HG03175 (cell line): ENCODE data around the gene PAK4.
"Not testable (repeated sequence)": the region's sequence is repeated elsewhere in the genome, so short reads cannot be mapped to it uniquely, and the experiment has no call there.

ENCODE experiments used
- ATAC-seq: cut with Tn5 transposase; IDR thresholded peaks from one replicate; pipeline ENCODE4 v1.9.1; 2021; ENCODE audit warnings: mild to moderate bottlenecking, moderate library complexity; ENCODE audit not compliant: unreplicated experiment

The PAK4 gene

GRCh38 chr19:39128516-39129079 lies 3.0 kb downstream of the PAK4 start:
- ATAC-seq = no peak

GRCh38 chr19:39129116-39129515 lies 3.5 kb downstream of the PAK4 start:
- no peak for ATAC-seq

- no peak for ATAC-seq
These were observed 5.0 kb downstream of the PAK4 start for GRCh38 chr19:39130337-39131254.

GRCh38 chr19:39131255-39131755 lies 5.7 kb downstream of the PAK4 start:
- ATAC-seq = no peak

GRCh38 chr19:39132344-39132969 lies 6.9 kb downstream of the PAK4 start:
- no peak for ATAC-seq

- no peak for ATAC-seq
These were observed 8.1 kb downstream of the PAK4 start for GRCh38 chr19:39133431-39134270.

GRCh38 chr19:39135701-39136100 lies 10.1 kb downstream of the PAK4 start:
- no peak for ATAC-seq

- no peak for ATAC-seq
These were observed 10.8 kb downstream of the PAK4 start for GRCh38 chr19:39136225-39136940.

- ATAC-seq = no peak
These were observed 11.5 kb downstream of the PAK4 start for GRCh38 chr19:39137131-39137530.

GRCh38 chr19:39138221-39139211 lies 12.9 kb downstream of the PAK4 start:
- ATAC-seq = no peak

GRCh38 chr19:39139305-39139874 lies 13.8 kb downstream of the PAK4 start:
- ATAC-seq = no peak

- ATAC-seq = no peak
These were observed 14.4 kb downstream of the PAK4 start for GRCh38 chr19:39139971-39140453.

- ATAC-seq = no peak
These were observed 15.0 kb downstream of the PAK4 start for GRCh38 chr19:39140594-39140993.

- ATAC-seq = no peak
These were observed 16.3 kb downstream of the PAK4 start for GRCh38 chr19:39141929-39142328.

- ATAC-seq = no peak
These were observed 17.0 kb downstream of the PAK4 start for GRCh38 chr19:39142630-39143029.

- not testable (repeated sequence) for ATAC-seq
These were observed 18.2 kb downstream of the PAK4 start for GRCh38 chr19:39143757-39144289.

- ATAC-seq = no peak
These were observed 18.9 kb downstream of the PAK4 start for GRCh38 chr19:39144290-39145071.
